Measurements from ENCODE around the gene NRP1.

DNA sequence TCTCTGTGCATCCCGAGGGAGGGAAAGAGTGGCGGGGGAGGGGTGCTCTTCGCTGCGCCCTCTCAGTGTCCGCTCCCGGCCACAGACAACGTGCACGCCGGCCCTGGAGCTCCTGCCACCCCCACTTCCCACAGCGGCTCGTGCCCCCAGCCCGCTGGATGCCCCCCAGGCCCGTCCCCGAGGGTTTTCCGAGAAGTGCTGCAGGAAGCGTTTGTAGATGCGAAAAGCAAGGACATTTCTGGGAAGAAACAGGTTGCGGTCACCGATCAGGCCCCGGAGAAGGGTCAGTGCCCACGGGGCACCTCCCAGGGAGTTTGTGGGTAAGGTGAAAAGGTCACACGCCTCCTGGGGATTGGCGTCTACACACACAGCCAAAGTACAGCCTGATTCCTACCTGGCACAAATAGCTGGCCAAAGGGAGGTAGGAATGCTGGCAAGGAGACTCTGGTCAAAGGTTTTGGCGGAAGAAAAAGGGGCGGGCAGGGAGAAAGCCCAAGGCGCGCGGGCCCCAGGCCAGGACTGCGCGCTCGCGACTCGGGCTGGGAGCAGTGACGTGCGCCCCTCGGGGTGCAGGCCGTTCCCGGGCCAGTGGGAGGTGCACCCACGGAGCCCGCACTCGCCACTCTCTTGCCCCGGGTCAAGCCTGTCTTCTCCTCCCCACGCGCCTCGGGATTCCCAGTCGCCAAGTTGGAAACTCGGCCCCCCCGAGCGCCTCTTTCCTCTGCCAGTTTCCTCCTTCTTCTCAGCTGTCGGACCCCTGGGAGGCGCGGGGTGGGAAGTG, 1.5 kb upstream of the NRP1 start:
- TF ChIP-seq CTCF (conservative IDR thresholded peaks at IDR 0.05; ENCODE audit: low read depth, low read length) (0 out of 2 replicates have a peak, but pooled peaks have one; percentile 24), EZH2phosphoT487 (IDR thresholded peaks at IDR 0.05; ENCODE audit: borderline replicate concordance, low read length) (peak; percentile 95)

All from PC-3 (cell line).